Left lung (tissue), 10 donors: ENCODE results near the gene CYP17A1. TPM values are rescaled to one million over a fixed set of nuclear protein-coding genes. Genes with fewer than 3 reads are reported as not detected.

Experiments
- ATAC-seq: fragments of 200-7000 bp; cut with Tn5 transposase; one replicate; pipeline ENCODE4 v1.9.1; 2020; ENCODE audit warnings: moderate library complexity
- DNase-seq, 4 donors: peaks; one replicate each; pipeline ENCODE4 v3.0.0-alpha.2; 2013 to 2020
- H3K27ac ChIP-seq, 2 donors: fragments of 200-600 bp; sonication (generic) in 1 of 2; one replicate each; pipeline versions ENCODE4 v1.5.0 to v1.8.0; 2020 to 2021
- H3K27me3 ChIP-seq, 2 donors: fragments of 200-600 bp; sonication (generic) in 1 of 2; one replicate each; pipeline versions ENCODE4 v1.5.0 to v1.8.0; 2020 to 2021
- H3K36me3 ChIP-seq, 2 donors: fragments of 200-600 bp; sonication (generic) in 1 of 2; one replicate each; pipeline versions ENCODE4 v1.5.0 to v1.8.0; 2020 to 2021
- H3K4me1 ChIP-seq, 2 donors: fragments of 200-600 bp; one replicate each; pipeline ENCODE4 v1.8.0; 2021
- H3K4me3 ChIP-seq, 2 donors: fragments of 200-600 bp; sonication (generic) in 1 of 2; one replicate each; pipeline versions ENCODE4 v1.5.0 to v1.8.0; 2020 to 2021; ENCODE audit warnings: mild to moderate bottlenecking in 1 of 2
- H3K9me3 ChIP-seq, 2 donors: fragments of 200-600 bp; sonication (generic) in 1 of 2; one replicate each; pipeline versions ENCODE4 v1.5.0 to v1.8.0; 2020 to 2021
- CTCF ChIP-seq, 2 donors: fragments of 200-600 bp; sonication (generic) in 1 of 2; IDR thresholded peaks; one replicate each; pipeline versions ENCODE4 v1.5.0 to v1.8.0; 2021; ENCODE audit warnings: antibody characterized with exemption in 2 of 2
- intact Hi-C, 2 donors: fragments of 100-400 bp; cut with DNase I; formaldehyde crosslinking; loops; one replicate each; pipeline versions ENCODE4 v1.11.2 to v1.14.2; 2022
- polyA plus RNA-seq, 6 donors: library from polyadenylated mRNA; unstranded; fragments of 120-200 nt; gene quantifications; one replicate each; pipeline ENCODE4 v1.2.1, GENCODE V29; 2013; ENCODE audit not compliant: insufficient read length in 6 of 6
- total RNA-seq, 2 donors: library from RNA; stranded (reverse); fragmentation: NEBNext Ultra II Directional; extraction: Animal tissue kit (Norgen Biotek cat#: 25700); gene quantifications; one replicate each; pipeline ENCODE4 v1.2.1, GENCODE V29; 2021
- donor health status: DM: no; HTN: yes; CAD: no.
- donor health status: DM: no; HTN: no; CAD: no.

CYP17A1 gene
- total and polyA plus RNA-seq, 8 donors = 0.28 to 2.1 (median 0.55) TPM; not detected in 2

GRCh38 chr10:102804382-102805055 lies 32.7 kb downstream of the CYP17A1 start:
- DNase-seq (no peak), ATAC-seq (no peak)
- Histone ChIP-seq H3K9me3 (no peaks in the 10 kb centered on the region), H3K27ac (peak overlapping the region in 1 of 2 donors; percentile 18), H3K27me3 (no peaks in the 10 kb centered on the region), H3K4me3 (no peak overlapping the region), H3K4me1 (peaks cover 33 to 58% of the 10 kb centered on the region in 2 donors), H3K36me3 (peaks cover 0 to 27% of the 10 kb centered on the region in 2 donors)
- intact Hi-C loops = no loop called here
- no peak for TF ChIP-seq CTCF (IDR thresholded peaks at IDR 0.05)

GRCh38 chr10:102802920-102803534 lies 34.2 kb downstream of the CYP17A1 start:
- TF ChIP-seq CTCF (IDR thresholded peaks at IDR 0.05) = no peak
- DNase-seq = peak in 1 of 4 donors; percentile 74
- peaks cover 0 to 42% of the 10 kb centered on the region in 2 donors for H3K36me3 ChIP-seq

GRCh38 chr10:102801978-102802377 lies 35.2 kb downstream of the CYP17A1 start:
- no peak for TF ChIP-seq CTCF (IDR thresholded peaks at IDR 0.05)
- peaks cover 43 to 66% of the 10 kb centered on the region in 2 donors for H3K4me1 ChIP-seq
- no peak overlapping the region for H3K4me3 ChIP-seq
- no peaks in the 10 kb centered on the region for H3K27me3 ChIP-seq
- intact Hi-C loops = no loop called here
- H3K36me3 ChIP-seq = peaks cover 0 to 46% of the 10 kb centered on the region in 2 donors
- ATAC-seq = peak; percentile 6
- H3K9me3 ChIP-seq = no peaks in the 10 kb centered on the region
- no peak for DNase-seq
- peak overlapping the region; percentile 81 to 82 for H3K27ac ChIP-seq

More at GRCh38 chr10:102802920-102803534, 34.2 kb downstream of the CYP17A1 start:
- intact Hi-C loops = no loop called here
- Histone ChIP-seq H3K27ac (peak overlapping the region; percentile 81 to 82), H3K4me3 (no peak overlapping the region), H3K27me3 (no peaks in the 10 kb centered on the region), H3K9me3 (no peaks in the 10 kb centered on the region), H3K4me1 (peaks cover 35 to 61% of the 10 kb centered on the region in 2 donors)
- peak; percentile 89 for ATAC-seq

- TF ChIP-seq CTCF (IDR thresholded peaks at IDR 0.05) = no peak
- DNase-seq (no peak), ATAC-seq (no peak)
- H3K36me3 ChIP-seq = peaks cover 0 to 46% of the 10 kb centered on the region in 2 donors
- peaks cover 48 to 71% of the 10 kb centered on the region in 2 donors for H3K4me1 ChIP-seq
- H3K9me3 ChIP-seq = no peaks in the 10 kb centered on the region
- no peak overlapping the region for H3K4me3 ChIP-seq
- no peaks in the 10 kb centered on the region for H3K27me3 ChIP-seq
- H3K27ac ChIP-seq = peak overlapping the region; percentile 63 to 68
- intact Hi-C loops = no loop called here
Measured at GRCh38 chr10:102801496-102801895, 35.7 kb downstream of the CYP17A1 start.

GRCh38 chr10:102800611-102801335 lies 36.4 kb downstream of the CYP17A1 start:
- no peak for ATAC-seq
- Histone ChIP-seq H3K36me3 (peaks cover 0 to 42% of the 10 kb centered on the region in 2 donors), H3K4me1 (peaks cover 55 to 78% of the 10 kb centered on the region in 2 donors), H3K4me3 (no peak overlapping the region), H3K27ac (peak overlapping the region; percentile 63 to 68), H3K27me3 (no peaks in the 10 kb centered on the region), H3K9me3 (no peaks in the 10 kb centered on the region)
- intact Hi-C loops = no loop called here
- TF ChIP-seq CTCF (IDR thresholded peaks at IDR 0.05) = no peak
- no peak for DNase-seq
